Transverse colon (tissue), 4 donors: ENCODE data around the gene TTC23. TPM values are rescaled to one million over a fixed set of nuclear protein-coding genes. Genes with fewer than 3 reads are reported as not detected.
"Not testable (repeated sequence)": the region's sequence is repeated elsewhere in the genome, so short reads cannot be mapped to it uniquely, and the experiment has no call there.

Experiments
- DNase-seq: peaks from one replicate; pipeline ENCODE4 v3.0.0-alpha.2; 2019
- H3K27ac ChIP-seq, 4 donors: fragments of 200-600 bp; sonication (generic); 2 replicates each; pipeline ENCODE4 v1.5.1; 2016 to 2018; ENCODE audit warnings: inconsistent platforms in 4 of 4
- H3K27me3 ChIP-seq: fragments of 200-600 bp; sonication (generic); 2 replicates; pipeline ENCODE4 v1.5.1; 2017; ENCODE audit warnings: inconsistent platforms
- H3K36me3 ChIP-seq, 4 donors: fragments of 200-600 bp; sonication (generic); 2 replicates each; pipeline ENCODE4 v1.5.1; 2017 to 2019; ENCODE audit warnings: inconsistent platforms in 4 of 4
- H3K4me1 ChIP-seq, 4 donors: fragments of 200-600 bp; sonication (generic); 2 replicates each; pipeline ENCODE4 v1.5.1; 2017 to 2020; ENCODE audit warnings: inconsistent platforms in 4 of 4
- H3K4me3 ChIP-seq, 4 donors: fragments of 200-600 bp; sonication (generic); 1 replicate in 1 of 4; 2 replicates in 3 of 4; pipeline versions ENCODE4 v1.5.1 to v1.6.1; 2017 to 2019; ENCODE audit warnings: inconsistent platforms in 4 of 4
- H3K9me3 ChIP-seq, 2 donors: fragments of 200-600 bp; sonication (generic); 2 replicates each; pipeline ENCODE4 v1.5.1; 2017 to 2019; ENCODE audit warnings: inconsistent platforms in 2 of 2
- CTCF ChIP-seq, 5 experiments: fragments of 200-600 bp in 3 of 5; fragments of 450-650 bp in 2 of 5; sonication (generic) in 3 of 5; IDR thresholded peaks; 1 replicate in 2 of 5; 2 replicates in 3 of 5; pipeline ENCODE4 v1.5.1; 2016 to 2017; ENCODE audit warnings: antibody characterized with exemption in 5 of 5, inconsistent platforms in 3 of 5, mild to moderate bottlenecking in 2 of 5, moderate library complexity in 1 of 5
- EP300 ChIP-seq: sonication (generic); formaldehyde crosslinking; IDR thresholded peaks from one replicate; pipeline ENCODE4 v1.6.1; 2017; ENCODE audit warnings: antibody characterized with exemption, low read depth
- POLR2A ChIP-seq: fragments of 450-650 bp; IDR thresholded peaks from one replicate; pipeline ENCODE4 v1.6.1; 2016; ENCODE audit warnings: antibody characterized with exemption, mild to moderate bottlenecking, moderate library complexity
- POLR2AphosphoS5 ChIP-seq, 3 donors: sonication (generic); formaldehyde crosslinking; IDR thresholded peaks; one replicate each; pipeline ENCODE4 v1.6.1; 2016; ENCODE audit warnings: antibody characterized with exemption in 3 of 3
- whole genome bisulfite sequencing, 2 donors: methylation state at CpG; one replicate each; pipeline ENCODE4 v1.1.5; 2018; ENCODE audit warnings: low coverage in 1 of 2; 5-methylcytosine and 5-hydroxymethylcytosine counted together
- in situ Hi-C, 4 donors: fragments of 200-750 bp; cut with MboI; loops; one replicate each; pipeline versions ENCODE4 v1.15.0 to v1.15.1; 2017; ENCODE audit warnings: low sequenced_read_pairs in 3 of 4, low pct_ligation_motif_present in 1 of 4, low pct_unique_long_range_greater_than_20kb in 1 of 4
- intact Hi-C: fragments of 100-400 bp; cut with DNase I; formaldehyde crosslinking; loops from one replicate; pipeline ENCODE4 v1.15.1; 2023; ENCODE audit warnings: low total_unique reads
- total RNA-seq, 4 donors: library from RNA; depleted of rRNA; stranded (reverse); fragments of >200 nt; gene quantifications; one replicate each; pipeline ENCODE4 v1.1.0, GENCODE V29; 2016

Gene TTC23
- total RNA-seq, 4 donors from 2014 or later = 7.8 to 23.5 (median 12.5) TPM

- no peaks in the 10 kb centered on the region for H3K9me3 ChIP-seq
- DNase-seq = no peak
- H3K27ac ChIP-seq = peak overlapping the region; percentile 56 to 92 (median 90)
- intact Hi-C loops = no loop called here
- WGBS, 2 donors = 50 to 77% methylated on average over 1 to 12 of the region's 12 CpGs
- no peaks in the 10 kb centered on the region for H3K27me3 ChIP-seq
- no peak overlapping the region for H3K4me3 ChIP-seq
- TF ChIP-seq CTCF (IDR thresholded peaks at IDR 0.05) (no peak), POLR2AphosphoS5 (IDR thresholded peaks at IDR 0.05) (peak in 1 of 3 donors; percentile 29), EP300 (peak; percentile 70), POLR2A (no peak)
- H3K36me3 ChIP-seq = no peaks in the 10 kb centered on the region
- in situ Hi-C loops = no loop called here
- peaks cover 0 to 33% (median 7%) of the 10 kb centered on the region in 4 donors for H3K4me1 ChIP-seq
Observed at GRCh38 chr15:99114511-99115299, 134.7 kb downstream of the TTC23 start.

GRCh38 chr15:99113547-99114271, 135.7 kb downstream of the TTC23 start:
- Histone ChIP-seq H3K27ac (peak overlapping the region; percentile 56 to 92 (median 90)), H3K9me3 (no peaks in the 10 kb centered on the region), H3K4me1 (peaks cover 0 to 33% (median 6%) of the 10 kb centered on the region in 4 donors), H3K4me3 (no peak overlapping the region), H3K36me3 (no peaks in the 10 kb centered on the region), H3K27me3 (no peaks in the 10 kb centered on the region)
- no peak for DNase-seq
- TF ChIP-seq POLR2AphosphoS5 (IDR thresholded peaks at IDR 0.05) (peak in 1 of 3 donors; percentile 10), POLR2A (no peak)
- intact Hi-C loops (no loop called here), in situ Hi-C loops (no loop called here)
- WGBS, 2 donors = 85 to 91% methylated on average over 6 to 13 of the region's 13 CpGs

GRCh38 chr15:99111641-99112040, 137.7 kb downstream of the TTC23 start:
- H3K9me3 ChIP-seq, H3K4me3 ChIP-seq, H3K36me3 ChIP-seq, DNase-seq, in situ Hi-C loops, intact Hi-C loops: not testable (repeated sequence)
- Histone ChIP-seq H3K4me1 (peaks cover 0 to 28% (median 3%) of the 10 kb centered on the region in 4 donors), H3K27ac (peak overlapping the region; percentile 27 to 92 (median 90)), H3K27me3 (peaks cover 10% of the 10 kb centered on the region)
- WGBS, 2 donors = 78 to 85% methylated on average over 3 to 8 of the region's 8 CpGs

GRCh38 chr15:99110581-99111320, 138.6 kb downstream of the TTC23 start:
- no peak for DNase-seq
- H3K27ac ChIP-seq = peak overlapping the region; percentile 41 to 92 (median 90)
- peaks cover 19% of the 10 kb centered on the region for H3K27me3 ChIP-seq
- H3K4me1 ChIP-seq = peaks cover 0 to 29% (median 5%) of the 10 kb centered on the region in 4 donors
- no peaks in the 10 kb centered on the region for H3K36me3 ChIP-seq
- intact Hi-C loops (no loop called here), in situ Hi-C loops (no loop called here)
- TF ChIP-seq POLR2A = no peak
- no peak for TF ChIP-seq POLR2AphosphoS5 (IDR thresholded peaks at IDR 0.05)
- no peak for TF ChIP-seq EP300
- TF ChIP-seq CTCF (IDR thresholded peaks at IDR 0.05) = no peak
- H3K9me3 ChIP-seq = no peaks in the 10 kb centered on the region
- no peak overlapping the region for H3K4me3 ChIP-seq
- WGBS, 2 donors = 54 to 61% methylated on average over 8 of the region's 8 CpGs
